KOPT-K1 (cell line): Measurements from ENCODE around the gene CAMK1D.
"Not testable (repeated sequence)": the region's sequence is repeated elsewhere in the genome, so short reads cannot be mapped to it uniquely, and the experiment has no call there.

Source experiments
- H3K27ac ChIP-seq: fragments of 200-600 bp; sonication (generic); 2 replicates; pipeline ENCODE4 v1.5.1; 2016; ENCODE audit warnings: antibody characterized with exemption, mild to moderate bottlenecking, low read depth, low read length; ENCODE audit not compliant: poor library complexity, severe bottlenecking
- H3K36me3 ChIP-seq: fragments of 200-600 bp; sonication (generic); 2 replicates; pipeline ENCODE4 v1.5.1; 2017; ENCODE audit warnings: antibody characterized with exemption, mild to moderate bottlenecking, low read length, moderate library complexity; ENCODE audit not compliant: insufficient read depth
- H3K9me3 ChIP-seq: fragments of 200-600 bp; sonication (generic); 2 replicates; pipeline ENCODE4 v1.5.1; 2017; ENCODE audit warnings: antibody characterized with exemption, low read length, mild to moderate bottlenecking; ENCODE audit not compliant: insufficient read depth, poor library complexity, severe bottlenecking

The CAMK1D gene

GRCh38 chr10:12730809-12731519 lies 381.6 kb downstream of the CAMK1D start:
- Histone ChIP-seq H3K27ac (peak overlapping the region; percentile 2), H3K36me3 (no peaks in the 10 kb centered on the region), H3K9me3 (no peaks in the 10 kb centered on the region)

GRCh38 chr10:12733271-12733670 lies 383.9 kb downstream of the CAMK1D start:
- no peaks in the 10 kb centered on the region for H3K36me3 ChIP-seq
- no peak overlapping the region for H3K27ac ChIP-seq
- H3K9me3 ChIP-seq: no peaks in the 10 kb centered on the region

- Histone ChIP-seq H3K27ac (no peak overlapping the region), H3K9me3 (no peaks in the 10 kb centered on the region), H3K36me3 (no peaks in the 10 kb centered on the region)
These were observed 386.6 kb downstream of the CAMK1D start for GRCh38 chr10:12735843-12736462.

- Histone ChIP-seq H3K36me3 (no peaks in the 10 kb centered on the region), H3K9me3 (no peaks in the 10 kb centered on the region), H3K27ac (no peak overlapping the region)
These were observed 391.5 kb downstream of the CAMK1D start for GRCh38 chr10:12740813-12741212.

GRCh38 chr10:12741360-12741804 lies 392.0 kb downstream of the CAMK1D start:
- H3K9me3 ChIP-seq: no peaks in the 10 kb centered on the region
- H3K36me3 ChIP-seq: no peaks in the 10 kb centered on the region
- no peak overlapping the region for H3K27ac ChIP-seq

GRCh38 chr10:12742771-12743170 lies 393.4 kb downstream of the CAMK1D start:
- Histone ChIP-seq H3K36me3 (no peaks in the 10 kb centered on the region), H3K9me3 (no peaks in the 10 kb centered on the region)

GRCh38 chr10:12743466-12743865 lies 394.1 kb downstream of the CAMK1D start:
- not testable (repeated sequence) for H3K36me3 ChIP-seq, H3K27ac ChIP-seq, H3K9me3 ChIP-seq

More at GRCh38 chr10:12742771-12743170, 393.4 kb downstream of the CAMK1D start:
- H3K27ac ChIP-seq: no peak overlapping the region

- H3K9me3 ChIP-seq: no peaks in the 10 kb centered on the region
- H3K27ac ChIP-seq: no peak overlapping the region
- no peaks in the 10 kb centered on the region for H3K36me3 ChIP-seq
These were observed 394.6 kb downstream of the CAMK1D start for GRCh38 chr10:12743941-12744340.

- Histone ChIP-seq H3K27ac (no peak overlapping the region), H3K9me3 (no peaks in the 10 kb centered on the region), H3K36me3 (no peaks in the 10 kb centered on the region)
These were observed 398.8 kb downstream of the CAMK1D start for GRCh38 chr10:12748186-12748585.

- Histone ChIP-seq H3K27ac (no peak overlapping the region), H3K36me3 (no peaks in the 10 kb centered on the region), H3K9me3 (no peaks in the 10 kb centered on the region)
These were observed 400.6 kb downstream of the CAMK1D start for GRCh38 chr10:12749760-12750478.

GRCh38 chr10:12750526-12751201 lies 401.3 kb downstream of the CAMK1D start:
- no peaks in the 10 kb centered on the region for H3K36me3 ChIP-seq
- H3K27ac ChIP-seq: no peak overlapping the region
- H3K9me3 ChIP-seq: no peaks in the 10 kb centered on the region

- Histone ChIP-seq H3K27ac (no peak overlapping the region), H3K9me3 (no peaks in the 10 kb centered on the region), H3K36me3 (no peaks in the 10 kb centered on the region)
These were observed 405.7 kb downstream of the CAMK1D start for GRCh38 chr10:12755075-12755474.

- Histone ChIP-seq H3K36me3 (no peaks in the 10 kb centered on the region; the same call in 1 of the 2 replicates), H3K27ac (no peak overlapping the region), H3K9me3 (no peaks in the 10 kb centered on the region)
These were observed 408.0 kb downstream of the CAMK1D start for GRCh38 chr10:12757351-12757750.

- no peaks in the 10 kb centered on the region; the same call in 1 of the 2 replicates for H3K36me3 ChIP-seq
- H3K27ac ChIP-seq: no peak overlapping the region
- H3K9me3 ChIP-seq: no peaks in the 10 kb centered on the region
These were observed 408.9 kb downstream of the CAMK1D start for GRCh38 chr10:12758271-12758670.

GRCh38 chr10:12766223-12766622 lies 416.9 kb downstream of the CAMK1D start:
- H3K36me3 ChIP-seq: peaks cover 3% of the 10 kb centered on the region; the same call in 1 of the 2 replicates
- H3K27ac ChIP-seq: no peak overlapping the region
- no peaks in the 10 kb centered on the region for H3K9me3 ChIP-seq
